Astrocyte (in vitro differentiated cells and primary cell): ENCODE measurements around the gene RRAS. TPM values are rescaled to one million over a fixed set of nuclear protein-coding genes. Genes with fewer than 3 reads are reported as not detected.

Experiments
- DNase-seq: peaks from one replicate; pipeline ENCODE4 v3.0.0-alpha.2; 2010; ENCODE audit warnings: low read depth
- FAIRE-seq: peaks from 2 replicates; lab custom pipeline; 2011; peaks lifted over from hg19 to GRCh38; lab: Jason Lieb, UNC
- H2AFZ ChIP-seq: 2 replicates; pipeline ENCODE4 v1.6.0; 2012; ENCODE audit warnings: low read depth, low read length, inconsistent platforms
- H3K27ac ChIP-seq: 2 replicates; pipeline ENCODE4 v1.5.1; 2011; ENCODE audit warnings: low read depth, low read length, inconsistent platforms
- H3K27me3 ChIP-seq: 2 replicates; pipeline ENCODE4 v1.6.0; 2011; ENCODE audit warnings: low read length, inconsistent platforms; ENCODE audit not compliant: insufficient read depth
- H3K36me3 ChIP-seq: 2 replicates; pipeline ENCODE4 v1.5.1; 2011; ENCODE audit warnings: low read length, inconsistent platforms; ENCODE audit not compliant: insufficient read depth
- H3K4me1 ChIP-seq: 2 replicates; pipeline ENCODE4 v1.5.1; 2011; ENCODE audit warnings: low read length, inconsistent platforms; ENCODE audit not compliant: insufficient read depth
- H3K4me2 ChIP-seq: 2 replicates; pipeline ENCODE4 v1.6.0; 2012; ENCODE audit warnings: low read length, inconsistent platforms
- H3K4me3 ChIP-seq: 2 replicates; pipeline ENCODE4 v1.5.1; 2011; ENCODE audit warnings: low read depth, mild to moderate bottlenecking, low read length, inconsistent platforms; ENCODE audit not compliant: insufficient read depth
- H3K79me2 ChIP-seq: 2 replicates; pipeline ENCODE4 v1.6.0; 2012; ENCODE audit warnings: mild to moderate bottlenecking, low read length, inconsistent platforms; ENCODE audit not compliant: insufficient read depth
- H3K9ac ChIP-seq: 2 replicates; pipeline ENCODE4 v1.6.0; 2012; ENCODE audit warnings: mild to moderate bottlenecking, low read length, inconsistent platforms
- H3K9me3 ChIP-seq: 2 replicates; pipeline ENCODE4 v1.5.1; 2012; ENCODE audit warnings: low read depth, mild to moderate bottlenecking, low read length, inconsistent platforms; ENCODE audit not compliant: insufficient read depth
- H4K20me1 ChIP-seq: 2 replicates; pipeline ENCODE4 v1.6.0; 2012; ENCODE audit warnings: low read length, inconsistent platforms; ENCODE audit not compliant: insufficient read depth
- H3K27ac Mint-ChIP-seq: one replicate; pipeline ENCODE4 v1.8.0; 2021; ENCODE audit warnings: mild to moderate bottlenecking, mixed read lengths; ENCODE audit not compliant: unreplicated experiment
- H3K27me3 Mint-ChIP-seq: one replicate; pipeline ENCODE4 v1.8.0; 2021; ENCODE audit warnings: low read depth, mixed read lengths; ENCODE audit not compliant: unreplicated experiment
- H3K36me3 Mint-ChIP-seq: one replicate; pipeline ENCODE4 v1.8.0; 2021; ENCODE audit warnings: low read depth, mixed read lengths; ENCODE audit not compliant: unreplicated experiment
- H3K4me1 Mint-ChIP-seq: one replicate; pipeline ENCODE4 v1.8.0; 2021; ENCODE audit warnings: low read depth, mixed read lengths; ENCODE audit not compliant: unreplicated experiment
- H3K4me3 Mint-ChIP-seq: one replicate; pipeline ENCODE4 v1.8.0; 2021; ENCODE audit warnings: mild to moderate bottlenecking, moderate library complexity, mixed read lengths; ENCODE audit not compliant: unreplicated experiment
- H3K9me3 Mint-ChIP-seq: one replicate; pipeline ENCODE4 v1.8.0; 2021; ENCODE audit warnings: mild to moderate bottlenecking, mixed read lengths; ENCODE audit not compliant: unreplicated experiment
- CTCF ChIP-seq: IDR thresholded peaks from 2 replicates; pipeline ENCODE4 v1.5.1; 2011; ENCODE audit warnings: low read depth, mild to moderate bottlenecking, inconsistent platforms, low read length, moderate library complexity; ENCODE audit not compliant: insufficient read depth
- EZH2 ChIP-seq: IDR thresholded peaks from 2 replicates; pipeline ENCODE4 v1.6.1; 2012; ENCODE audit warnings: mild to moderate bottlenecking, low read length, inconsistent platforms; ENCODE audit not compliant: insufficient read depth
- total RNA-seq: library from RNA; stranded (reverse); gene quantifications from 2 replicates; pipeline ENCODE4 v1.2.1, GENCODE V29; 2021

RRAS gene
- total RNA-seq, 1 donor from 2014 or later, result 94.7 TPM

GRCh38 chr19:49654581-49654980, 14.6 kb upstream of the RRAS start:
- H3K27me3 ChIP-seq, result no peaks in the 10 kb centered on the region
- H4K20me1 ChIP-seq, result peaks cover 67% of the 10 kb centered on the region
- H2AFZ ChIP-seq, result no peak overlapping the region
- Mint-ChIP-seq H3K4me1 (no peaks in the 10 kb centered on the region), H3K27ac (no peak overlapping the region), H3K9me3 (no peaks in the 10 kb centered on the region), H3K27me3 (no peaks in the 10 kb centered on the region), H3K36me3 (peaks cover 13% of the 10 kb centered on the region), H3K4me3 (no peak overlapping the region)
- no peak for DNase-seq
- H3K4me1 ChIP-seq, result no peaks in the 10 kb centered on the region
- no peak overlapping the region for H3K27ac ChIP-seq
- TF ChIP-seq EZH2, result no peak
- TF ChIP-seq CTCF, result no peak
- H3K79me2 ChIP-seq, result peaks cover 27% of the 10 kb centered on the region
- no peak overlapping the region for H3K4me2 ChIP-seq
- no peaks in the 10 kb centered on the region for H3K9me3 ChIP-seq
- H3K4me3 ChIP-seq, result no peak overlapping the region
- H3K36me3 ChIP-seq, result peaks cover 12% of the 10 kb centered on the region
- no peak overlapping the region for H3K9ac ChIP-seq
- no peak for FAIRE-seq

- H3K4me1 Mint-ChIP-seq, result no peaks in the 10 kb centered on the region
- Histone ChIP-seq H3K79me2 (peaks cover 33% of the 10 kb centered on the region), H3K27me3 (no peaks in the 10 kb centered on the region), H3K27ac (no peak overlapping the region), H3K9ac (no peak overlapping the region), H2AFZ (no peak overlapping the region), H3K4me1 (no peaks in the 10 kb centered on the region), H3K9me3 (no peaks in the 10 kb centered on the region), H3K4me3 (no peak overlapping the region), H3K4me2 (no peak overlapping the region), H4K20me1 (peaks cover 66% of the 10 kb centered on the region), H3K36me3 (peaks cover 6% of the 10 kb centered on the region)
- H3K27me3 Mint-ChIP-seq, result no peaks in the 10 kb centered on the region
- no peaks in the 10 kb centered on the region for H3K9me3 Mint-ChIP-seq
- H3K4me3 Mint-ChIP-seq, result no peak overlapping the region
- H3K36me3 Mint-ChIP-seq, result peaks cover 11% of the 10 kb centered on the region
- H3K27ac Mint-ChIP-seq, result no peak overlapping the region
- no peak for FAIRE-seq
- no peak for DNase-seq
- TF ChIP-seq EZH2 (no peak), CTCF (no peak)
Observed at GRCh38 chr19:49653466-49653806, 13.5 kb upstream of the RRAS start.

GRCh38 chr19:49652551-49653465, 12.9 kb upstream of the RRAS start:
- Histone ChIP-seq H3K36me3 (peaks cover 6% of the 10 kb centered on the region), H3K79me2 (peaks cover 37% of the 10 kb centered on the region), H3K4me3 (no peak overlapping the region), H3K27me3 (no peaks in the 10 kb centered on the region), H3K4me1 (no peaks in the 10 kb centered on the region), H4K20me1 (peaks cover 69% of the 10 kb centered on the region), H2AFZ (no peak overlapping the region), H3K27ac (no peak overlapping the region), H3K9ac (no peak overlapping the region), H3K4me2 (no peak overlapping the region), H3K9me3 (no peaks in the 10 kb centered on the region)
- no peaks in the 10 kb centered on the region for H3K9me3 Mint-ChIP-seq
- FAIRE-seq, result no peak
- H3K27me3 Mint-ChIP-seq, result no peaks in the 10 kb centered on the region
- no peak for DNase-seq
- H3K27ac Mint-ChIP-seq, result no peak overlapping the region
- peaks cover 9% of the 10 kb centered on the region for H3K36me3 Mint-ChIP-seq
- no peaks in the 10 kb centered on the region for H3K4me1 Mint-ChIP-seq
- TF ChIP-seq EZH2 (no peak), CTCF (no peak)
- H3K4me3 Mint-ChIP-seq, result no peak overlapping the region
